A673 (cell line): Measurements from ENCODE around the gene PRDM16.

Source experiments
- CTCF ChIP-seq: fragments of 300-800, 200-600 bp; sonication (generic); conservative IDR thresholded peaks from 2 replicates; pipeline ENCODE4 v1.5.1; 2017; ENCODE audit warnings: low read depth, mild to moderate bottlenecking, antibody characterized with exemption, low read length, moderate library complexity, mixed read lengths
- EZH2 ChIP-seq: fragments of 200-600 bp; sonication (generic); IDR thresholded peaks from 2 replicates; pipeline ENCODE4 v1.6.1; 2017; ENCODE audit warnings: borderline replicate concordance, low read depth, mild to moderate bottlenecking, mixed read lengths, antibody characterized with exemption, low read length; ENCODE audit not compliant: poor library complexity, severe bottlenecking

- peak; percentile 57 for TF ChIP-seq CTCF
- TF ChIP-seq EZH2, result no peak
Measured at GRCh38 chr1:3410142-3410925, 341.3 kb downstream of the PRDM16 start.
